Stimulated activated CD8-positive, alpha-beta memory T cell treated with anti-CD3 and anti-CD28 coated beads, Interleukin-2, amount 100 ng/mL, for 1 hour (primary cell): ENCODE results near the gene TK2.

Experiments
- DNase-seq, 2 donors: peaks; one replicate each; pipeline ENCODE4 v3.0.0-alpha.2; 2020; ENCODE audit warnings: low read depth in 2 of 2

TK2 gene

DNA sequence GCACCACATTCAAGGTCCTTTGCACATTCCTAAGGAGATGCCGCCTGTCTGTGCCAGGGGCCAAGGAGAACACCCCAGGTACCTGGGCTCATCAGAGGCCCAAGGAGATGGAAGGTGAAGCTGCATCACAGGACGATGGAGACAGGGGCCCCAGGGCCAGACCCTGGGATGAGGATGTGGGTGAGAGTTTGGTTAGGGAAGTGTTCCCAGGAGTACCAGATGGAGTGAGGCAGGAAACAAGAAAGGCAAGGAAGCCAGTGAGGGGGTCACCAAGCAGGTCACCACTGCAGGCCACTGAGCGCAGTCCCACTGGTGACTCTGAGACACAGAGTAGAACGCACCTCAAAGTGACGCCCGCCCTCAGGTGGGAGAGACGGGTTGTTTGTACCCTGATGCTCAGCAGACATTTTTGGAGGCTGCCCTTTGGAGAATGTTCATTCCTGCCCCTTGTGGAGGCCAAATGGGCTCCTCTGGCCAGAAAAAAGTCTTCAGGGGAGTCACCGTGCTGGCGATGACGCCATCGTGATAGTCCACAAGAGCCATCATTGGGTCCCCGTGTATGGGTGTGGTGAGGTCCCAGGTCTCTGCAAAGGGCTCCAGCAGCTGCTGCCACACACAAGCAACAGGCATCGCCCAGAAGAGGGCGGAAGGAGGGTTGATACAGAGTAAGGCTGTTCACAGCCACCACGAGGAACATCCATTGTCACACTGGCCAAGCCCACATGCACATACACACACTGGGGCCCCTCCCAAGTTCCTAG lies 65.3 kb downstream of the TK2 start:
- DNase-seq = no peak

DNA sequence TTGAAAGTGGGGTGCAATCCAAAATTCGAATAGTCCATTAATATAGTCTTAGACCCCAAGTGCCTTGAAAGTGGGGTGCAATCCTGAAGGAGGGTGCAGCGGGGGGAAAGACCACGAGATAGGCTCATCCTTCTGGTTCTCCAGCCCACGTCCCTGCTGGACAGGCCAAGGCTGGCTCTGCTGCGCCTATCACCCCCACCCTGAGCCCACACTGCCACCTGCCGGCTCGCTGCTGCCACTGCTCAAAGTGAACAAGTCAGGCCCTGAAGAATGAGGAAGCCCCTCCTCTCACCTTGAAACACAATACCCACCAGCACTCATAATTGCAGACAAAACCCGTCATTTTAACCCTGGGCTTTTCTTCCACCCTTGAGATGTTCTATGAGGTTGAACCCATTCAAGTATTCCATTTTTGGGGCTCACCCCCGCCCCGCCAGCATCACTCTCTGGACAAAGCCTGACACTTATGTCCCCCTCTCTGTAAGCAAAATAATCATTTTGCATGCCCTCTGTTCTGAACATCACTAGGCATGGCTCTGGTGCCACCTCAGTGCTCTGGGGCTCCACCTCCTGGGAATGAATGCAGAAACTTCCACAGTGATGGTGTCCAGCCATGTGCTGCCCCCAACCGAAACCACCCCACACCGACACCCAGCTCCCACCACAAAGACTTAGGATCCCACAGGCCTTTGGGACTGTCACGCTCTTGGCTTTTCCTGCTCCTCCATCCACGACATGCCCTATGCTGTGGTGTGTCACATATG lies 66.1 kb downstream of the TK2 start:
- DNase-seq = peak; percentile 41 to 56

DNA sequence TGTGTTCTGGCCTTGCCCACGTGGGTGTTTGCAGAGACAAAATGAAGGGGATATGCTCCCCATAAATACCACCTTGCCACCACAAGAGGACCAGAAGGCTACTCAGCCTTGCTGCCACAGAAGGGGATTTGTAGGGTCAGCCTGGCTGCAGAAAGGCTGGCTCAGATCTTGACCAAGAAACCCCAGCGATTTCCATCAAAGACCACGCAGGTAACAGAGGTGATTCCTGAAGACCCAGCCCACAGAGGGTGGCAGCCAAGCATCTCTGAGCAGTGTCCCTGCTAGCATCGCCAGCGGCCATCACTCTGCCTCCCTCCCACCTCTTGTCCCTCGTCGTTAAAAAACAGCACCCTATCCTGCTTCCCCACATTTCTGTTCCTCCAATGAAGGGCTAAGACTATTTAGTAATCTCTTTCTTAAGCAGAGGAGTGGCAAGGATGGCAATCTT lies 68.0 kb downstream of the TK2 start:
- DNase-seq = no peak

DNA sequence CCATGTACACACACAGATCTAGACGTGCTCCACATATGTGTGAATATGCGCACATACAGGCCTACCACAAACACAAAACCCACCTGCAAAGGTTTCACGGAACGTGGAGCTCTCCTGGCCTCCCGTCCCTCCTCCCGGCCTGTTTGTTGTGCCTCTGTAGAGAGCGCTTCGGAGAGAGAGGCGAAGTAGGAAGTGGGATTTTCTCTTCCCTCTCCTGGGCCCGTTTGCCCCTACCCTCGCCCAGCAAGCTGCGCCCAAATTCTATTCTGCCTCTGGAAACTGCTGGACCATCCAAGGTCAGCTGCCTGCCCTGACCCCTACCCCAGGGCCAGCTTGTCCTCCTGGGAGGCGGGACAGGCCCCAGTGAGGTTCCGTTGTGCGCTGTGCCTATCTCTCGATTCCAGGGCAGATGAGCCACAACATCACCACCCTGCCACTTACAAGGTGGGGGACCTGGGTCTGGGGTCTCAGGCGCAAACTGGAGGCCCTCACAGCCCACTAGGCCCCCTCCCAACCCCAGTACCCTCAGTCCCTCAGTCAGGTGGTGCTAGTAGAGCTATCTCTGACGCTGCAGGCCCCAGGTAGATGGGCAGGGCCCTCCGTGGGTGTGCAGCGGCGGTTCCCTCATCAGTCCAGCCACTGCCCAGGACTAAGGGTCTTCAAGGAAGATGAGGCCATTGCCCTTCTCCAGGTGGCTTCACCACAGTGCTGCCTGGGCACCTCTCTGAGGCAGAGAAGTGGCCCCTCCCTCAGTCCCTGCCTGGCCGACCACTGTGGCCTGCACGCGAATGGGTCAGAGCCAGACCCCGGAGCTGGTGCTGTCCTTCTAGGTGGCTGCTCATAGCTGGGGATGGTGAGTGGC lies 68.6 kb downstream of the TK2 start:
- no peak for DNase-seq

DNA sequence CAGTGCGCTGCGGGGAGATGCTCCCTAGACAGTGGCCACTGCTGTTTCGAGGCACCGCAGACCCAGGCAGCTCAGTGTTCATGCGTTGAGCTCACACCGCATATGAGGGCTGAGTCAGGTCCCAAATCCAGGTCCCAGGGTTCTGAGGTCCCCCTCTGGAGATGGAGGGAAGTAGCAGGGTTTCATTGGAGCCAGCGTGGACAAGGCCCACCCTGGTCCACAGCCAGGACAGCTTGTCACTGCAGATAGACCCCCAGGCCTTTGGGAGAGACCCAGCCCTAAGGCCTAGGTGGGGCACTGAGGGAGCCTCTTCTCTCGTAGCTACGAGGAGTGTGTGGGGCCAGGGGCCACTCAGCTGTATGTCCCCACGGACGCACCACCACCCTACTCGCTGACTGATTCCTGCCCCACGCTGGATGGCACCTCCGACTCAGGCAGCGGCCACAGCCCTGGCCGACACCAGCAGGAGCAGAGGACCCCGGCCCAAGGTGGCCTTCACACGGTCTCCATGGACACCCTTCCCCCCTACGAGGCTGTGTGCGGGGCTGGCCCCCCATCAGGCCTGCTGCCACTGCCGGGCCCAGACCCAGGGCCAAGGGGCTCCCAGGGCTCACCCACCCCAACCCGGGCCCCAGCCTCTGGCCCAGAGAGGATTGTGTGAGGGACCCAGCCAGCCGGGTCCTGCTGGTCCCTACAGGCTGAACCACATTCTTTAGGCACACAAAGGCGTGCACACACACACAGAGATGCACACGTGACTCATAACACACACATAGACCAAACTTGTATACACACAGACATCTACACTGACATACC lies 69.4 kb downstream of the TK2 start:
- no peak for DNase-seq

DNA sequence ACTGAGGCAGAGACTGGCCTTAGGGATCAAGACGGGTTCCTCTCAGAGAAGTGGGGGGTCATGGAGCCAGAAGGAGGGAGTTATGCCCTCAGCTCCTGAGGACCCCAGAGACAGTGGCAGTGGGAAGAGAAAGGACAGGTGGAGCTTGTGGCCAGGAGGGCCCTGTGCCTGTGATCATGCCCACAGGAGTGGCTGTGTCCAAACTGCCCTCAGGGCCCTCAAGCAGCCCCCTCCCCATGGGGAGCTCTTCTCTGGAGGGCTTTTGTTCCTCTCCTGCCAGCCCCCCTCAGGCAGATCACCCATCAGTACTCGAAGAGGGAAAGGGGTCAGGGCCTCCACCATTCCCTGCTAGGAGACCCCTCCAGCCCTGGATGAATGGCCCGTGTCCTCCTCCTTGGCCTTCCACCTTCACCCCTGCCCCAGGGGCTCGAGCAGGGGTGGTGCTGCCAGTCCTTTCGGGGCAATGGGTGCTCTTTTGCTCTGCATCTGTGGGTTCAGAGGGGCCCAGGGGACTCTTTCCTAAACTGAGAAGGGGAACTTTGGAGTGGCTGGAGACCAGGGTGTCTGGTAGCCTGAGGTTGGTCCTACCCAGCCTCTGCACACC lies 70.2 kb downstream of the TK2 start:
- DNase-seq = no peak

DNA sequence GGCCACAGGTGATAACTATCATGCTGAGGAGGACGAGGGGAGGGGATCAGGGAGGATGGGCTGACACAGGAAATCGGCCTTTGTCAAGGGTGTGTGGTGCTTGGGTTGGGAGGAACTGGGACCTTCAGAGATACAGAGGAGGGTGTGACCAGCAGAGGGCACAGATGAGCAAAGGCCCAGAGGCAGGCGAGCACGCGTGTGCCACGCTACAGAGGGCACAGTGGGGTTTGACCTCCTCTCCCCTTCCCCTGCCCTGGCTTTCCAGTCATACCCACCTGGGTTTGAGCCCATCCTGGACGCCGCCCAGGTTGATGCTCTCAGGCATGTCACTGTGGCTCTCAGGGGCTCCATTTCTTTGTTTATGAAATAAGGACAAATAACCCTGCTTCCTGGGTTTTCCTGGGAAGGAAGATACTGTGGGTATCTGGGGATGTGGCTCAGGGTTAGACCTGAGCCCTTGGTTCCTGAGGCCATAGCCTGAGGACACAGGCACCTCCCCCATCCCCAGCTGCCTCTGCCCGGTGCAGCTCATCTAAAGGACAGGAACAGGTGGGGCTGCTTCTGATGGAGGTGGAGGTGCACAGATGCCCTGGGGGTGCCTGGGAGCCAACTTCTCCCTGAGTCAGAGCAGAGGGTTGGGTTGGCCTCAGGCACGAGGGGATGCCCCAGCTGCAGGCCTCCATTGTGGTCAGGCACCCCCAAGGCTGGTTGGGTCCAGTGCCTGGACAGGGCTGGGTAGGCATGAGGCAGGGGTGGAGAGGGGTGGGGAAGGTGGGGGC lies 71.0 kb downstream of the TK2 start:
- peak; percentile 51 to 68 for DNase-seq

DNA sequence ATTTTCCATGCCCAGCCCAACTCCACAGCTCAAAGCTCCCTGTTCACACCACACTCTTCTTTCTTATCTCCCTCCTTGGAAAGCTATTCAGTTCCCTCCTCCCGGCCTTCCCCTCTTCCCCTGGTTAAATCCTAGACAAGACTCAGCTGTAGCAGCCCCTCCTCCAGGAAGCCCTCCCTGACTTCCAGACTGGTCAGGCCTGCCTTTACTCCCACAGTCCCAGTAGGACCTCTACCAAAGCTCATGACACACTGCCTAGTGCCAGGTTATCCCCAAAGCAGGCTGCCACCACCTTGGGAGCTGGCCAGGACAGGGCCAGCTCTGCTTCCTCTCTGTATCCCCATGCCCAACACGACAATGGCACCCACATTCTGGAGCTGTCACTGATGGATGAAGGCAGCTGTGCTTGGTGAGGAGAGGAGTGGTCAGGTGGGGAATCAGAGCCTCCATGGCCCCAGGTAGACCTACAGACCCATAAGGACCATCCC lies 72.8 kb downstream of the TK2 start:
- no peak for DNase-seq

DNA sequence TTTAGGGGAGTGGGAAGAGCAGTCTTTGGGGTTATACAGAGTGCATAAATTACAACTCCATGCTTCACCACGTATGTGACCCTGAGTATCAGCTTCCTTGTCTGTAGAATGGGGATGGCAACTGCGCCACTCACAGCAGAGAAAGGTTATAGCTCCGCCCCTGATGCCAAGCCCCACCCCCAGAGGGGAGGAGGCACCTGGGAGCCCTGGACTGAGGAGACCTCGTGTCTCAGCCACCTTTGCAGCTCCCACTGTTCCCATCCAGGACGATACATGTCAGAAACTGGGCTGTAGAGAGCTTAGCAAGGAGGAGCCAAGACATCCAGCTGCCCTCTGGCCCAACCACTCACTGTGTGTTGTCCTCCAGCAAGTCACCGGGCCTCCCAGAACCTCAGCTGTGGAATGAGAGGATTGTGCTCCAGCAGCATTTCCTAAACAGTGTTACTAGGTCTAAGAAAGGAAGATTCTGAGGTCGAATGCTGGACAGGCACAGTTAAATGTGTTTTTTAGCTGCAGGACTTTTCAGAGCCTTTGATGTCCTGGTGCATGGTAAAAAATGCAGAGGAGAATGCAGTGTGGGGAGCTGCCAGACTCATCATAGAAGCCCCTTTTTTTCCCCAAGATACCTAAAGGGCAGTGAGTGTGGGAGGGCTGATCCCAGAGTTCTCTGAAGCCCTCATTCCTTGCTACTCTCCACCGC lies 73.4 kb downstream of the TK2 start:
- no peak for DNase-seq

DNA sequence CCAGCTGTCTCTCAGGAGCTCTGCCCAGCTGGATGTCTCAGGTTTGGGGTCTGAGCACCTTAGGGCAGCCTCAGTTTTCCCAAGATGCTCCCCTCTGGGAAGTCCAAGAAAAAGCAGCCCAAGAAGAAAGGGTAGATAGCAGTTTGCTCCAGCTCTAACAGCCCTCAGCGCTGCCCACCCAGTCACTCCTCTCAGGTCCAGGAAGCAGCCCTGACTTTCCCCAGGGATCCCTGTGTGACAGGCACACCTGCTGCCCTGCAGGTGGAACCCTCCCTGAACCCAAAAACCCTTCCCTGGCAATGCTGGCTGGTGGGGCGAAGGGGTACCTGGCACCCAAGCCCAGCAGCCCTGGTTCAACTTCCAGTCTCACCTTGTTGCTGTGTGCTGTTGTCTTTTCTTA lies 74.7 kb downstream of the TK2 start:
- no peak for DNase-seq

DNA sequence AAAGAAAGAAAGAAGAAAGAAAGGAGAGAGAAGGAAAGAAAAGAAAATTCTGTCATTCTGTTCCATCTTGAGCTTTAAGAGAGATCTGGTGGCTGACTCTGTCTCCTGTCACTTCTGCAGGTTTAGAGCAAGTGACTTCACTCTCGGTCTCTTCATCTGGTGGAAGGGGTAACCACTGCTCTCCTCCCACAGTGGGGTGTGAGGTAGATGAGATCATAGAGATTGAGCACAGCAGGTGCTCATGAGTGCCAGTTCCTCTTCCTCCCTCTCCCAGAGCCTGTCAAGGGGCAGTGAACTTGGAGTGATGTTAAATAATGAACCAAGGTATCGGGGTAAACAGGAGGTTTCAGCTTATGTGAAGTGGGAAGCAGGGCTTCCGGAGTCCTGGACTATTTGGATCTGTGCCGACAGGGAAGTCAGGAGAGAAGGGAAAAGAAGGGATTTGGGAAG lies 75.1 kb downstream of the TK2 start:
- peak; percentile 22 to 34 for DNase-seq

DNA sequence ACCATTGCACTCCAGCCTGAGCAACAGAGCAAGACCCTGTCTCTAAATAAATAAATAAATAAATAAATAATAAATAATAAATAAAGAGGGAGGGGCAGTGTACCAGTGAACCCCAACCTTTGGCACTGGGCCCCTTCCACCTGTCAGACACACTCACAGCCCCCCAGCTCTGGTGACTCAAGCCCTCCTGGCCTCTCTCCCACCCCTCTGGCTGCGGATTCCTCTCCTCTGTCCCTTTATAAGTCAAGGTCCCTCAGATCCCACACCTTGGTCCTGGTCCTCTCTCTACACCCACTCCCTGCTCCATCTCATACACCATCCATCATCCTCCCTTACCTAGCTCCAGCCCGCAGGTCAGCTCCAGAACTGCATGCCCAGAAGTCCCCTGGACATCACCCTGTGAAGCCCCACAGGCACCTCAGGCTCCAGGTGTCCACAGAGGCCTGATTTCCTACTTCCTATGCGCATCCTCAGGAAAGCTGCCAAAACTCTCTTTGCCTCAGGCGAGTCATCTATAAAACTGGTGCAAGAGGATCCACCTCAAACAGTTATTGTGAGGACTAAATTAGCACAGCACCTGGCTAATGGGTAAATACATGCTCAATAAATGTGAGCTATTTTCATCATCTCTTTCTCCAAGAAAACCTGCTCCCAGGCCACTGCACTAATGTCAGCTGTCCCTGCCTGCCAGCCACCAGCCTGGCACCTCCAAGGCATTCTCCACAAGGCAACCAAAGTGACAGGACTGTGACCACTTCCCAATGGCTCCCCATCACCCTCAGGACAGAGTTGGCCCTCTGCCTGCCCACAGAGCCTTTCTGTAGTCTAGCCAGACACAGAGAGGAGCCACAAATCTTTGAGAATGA lies 76.0 kb downstream of the TK2 start:
- no peak for DNase-seq

DNA sequence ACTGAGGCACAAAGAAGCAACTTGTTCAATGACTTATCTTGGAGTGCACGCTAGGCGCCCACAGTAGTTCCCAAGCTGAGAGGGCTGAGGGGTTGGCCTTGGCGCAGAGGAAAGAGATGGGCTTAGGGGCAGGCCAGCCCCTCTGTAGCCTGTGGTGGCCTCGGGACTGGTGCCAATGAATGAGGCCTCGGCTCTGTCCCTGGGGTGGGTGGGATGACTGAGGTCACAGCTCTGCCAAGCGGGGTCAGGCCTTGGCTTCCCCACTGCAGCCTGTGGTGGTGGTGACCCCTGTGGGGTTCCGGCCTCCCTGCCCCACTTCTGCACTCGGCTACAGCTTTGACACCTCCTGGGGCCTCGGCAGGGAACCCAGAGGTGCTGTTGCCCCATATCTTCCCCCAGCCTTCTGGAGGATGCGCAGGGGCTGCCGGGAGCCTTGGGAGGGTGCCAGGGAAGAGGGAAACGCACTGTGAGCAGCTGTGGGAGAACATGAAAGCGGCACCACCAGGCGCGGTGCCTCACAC lies 76.8 kb downstream of the TK2 start:
- no peak for DNase-seq

DNA sequence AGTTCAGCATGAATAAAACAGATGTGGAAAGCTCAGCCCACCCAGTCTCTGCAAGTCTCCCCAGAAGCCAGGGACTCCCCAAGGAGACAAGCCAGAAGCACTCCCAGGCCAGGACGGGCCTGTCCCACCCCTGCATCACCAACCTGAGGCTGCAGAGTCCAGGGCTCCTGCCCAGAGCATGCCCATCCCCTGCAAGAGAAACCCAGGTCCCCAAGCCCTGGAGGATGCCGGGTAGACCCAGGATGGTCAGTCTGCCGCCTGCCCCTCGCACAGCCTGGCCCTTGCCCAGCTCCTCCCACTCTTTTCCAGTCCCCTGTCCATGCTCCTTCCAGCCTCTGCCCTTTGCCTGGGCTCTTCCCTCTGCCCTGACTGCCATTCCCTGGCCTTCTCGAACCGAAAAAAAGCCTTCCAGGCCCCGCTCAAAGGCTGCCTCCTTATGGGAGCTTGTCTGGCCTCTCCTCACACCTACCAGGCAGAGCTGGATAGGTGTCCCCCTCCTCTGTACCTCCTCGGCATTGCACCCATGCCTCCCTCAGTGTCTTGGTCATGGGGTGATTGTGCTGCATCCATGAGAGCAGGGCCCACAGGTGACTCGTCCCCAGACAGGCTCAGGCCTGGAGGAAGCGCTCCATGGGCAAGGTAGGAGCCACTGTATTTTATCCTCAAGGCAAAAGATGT lies 78.1 kb downstream of the TK2 start:
- DNase-seq = no peak

DNA sequence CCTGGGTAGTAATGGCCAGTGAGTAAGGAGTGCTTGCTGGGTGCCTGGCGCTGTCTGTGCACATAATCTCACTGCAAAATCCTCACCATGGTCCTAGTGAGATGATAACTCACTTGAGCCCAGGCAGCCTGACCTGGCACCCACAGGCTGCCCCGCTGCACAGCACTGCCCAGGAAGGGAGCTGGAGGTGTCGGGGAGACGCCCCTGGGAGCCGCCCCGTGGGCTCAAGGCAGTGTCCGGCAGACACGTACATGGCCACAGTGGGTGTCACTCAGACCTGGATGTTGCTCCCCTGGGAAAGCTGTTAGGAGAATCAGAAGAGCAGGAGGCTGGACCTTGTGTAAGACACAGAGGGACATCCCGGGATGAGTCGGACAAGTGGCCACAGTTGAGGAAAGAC lies 78.7 kb downstream of the TK2 start:
- no peak for DNase-seq

DNA sequence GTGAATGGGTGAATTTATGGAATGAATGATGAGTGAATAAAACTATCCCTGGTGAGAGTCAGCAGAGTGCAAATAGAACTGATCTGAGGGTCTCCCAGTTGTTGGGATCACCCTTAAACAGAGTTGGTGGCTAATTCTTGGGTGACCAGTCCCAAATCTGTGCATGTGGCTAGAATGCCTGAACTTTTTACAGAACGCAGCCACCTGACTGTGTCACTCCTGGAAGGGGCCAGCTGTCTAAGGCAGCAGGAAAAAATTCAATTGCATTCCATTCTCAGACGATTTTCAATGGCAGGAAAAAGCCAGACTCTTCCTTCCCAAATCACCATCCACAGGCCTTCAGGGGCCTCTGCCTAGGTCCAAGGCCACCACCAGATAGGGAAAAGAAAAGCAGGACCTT lies 79.4 kb downstream of the TK2 start:
- no peak for DNase-seq

DNA sequence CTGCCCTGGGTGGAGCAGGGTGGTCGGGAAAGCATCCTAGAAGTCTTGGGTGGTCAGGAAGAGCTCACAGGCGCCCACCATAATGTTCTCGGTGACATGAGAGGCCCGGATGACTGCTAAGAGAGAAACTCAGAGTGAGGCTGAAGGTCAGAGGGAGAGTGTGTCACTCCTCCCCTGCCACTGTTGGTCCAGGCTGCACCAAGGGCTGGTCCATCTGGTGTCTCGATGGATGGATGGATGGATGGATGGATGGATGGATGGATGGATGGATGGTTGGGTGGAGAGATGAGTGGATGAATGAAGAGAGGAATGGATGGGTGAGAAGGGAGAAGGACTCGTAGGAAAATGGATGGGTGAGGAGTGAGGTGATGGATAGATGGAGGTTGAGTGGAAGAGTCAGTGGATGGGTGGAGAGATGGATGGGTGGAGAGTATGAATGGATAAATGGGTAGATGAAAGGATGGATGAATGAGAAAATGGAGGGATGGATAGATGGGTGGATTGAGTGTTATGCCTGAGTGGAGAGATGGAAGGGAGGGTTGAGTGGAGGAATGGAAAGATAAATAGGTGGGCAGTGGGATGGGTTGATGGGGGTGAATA lies 79.9 kb downstream of the TK2 start:
- no peak for DNase-seq
